Measurements from ENCODE around the gene PDE7B.

The PDE7B gene

DNA sequence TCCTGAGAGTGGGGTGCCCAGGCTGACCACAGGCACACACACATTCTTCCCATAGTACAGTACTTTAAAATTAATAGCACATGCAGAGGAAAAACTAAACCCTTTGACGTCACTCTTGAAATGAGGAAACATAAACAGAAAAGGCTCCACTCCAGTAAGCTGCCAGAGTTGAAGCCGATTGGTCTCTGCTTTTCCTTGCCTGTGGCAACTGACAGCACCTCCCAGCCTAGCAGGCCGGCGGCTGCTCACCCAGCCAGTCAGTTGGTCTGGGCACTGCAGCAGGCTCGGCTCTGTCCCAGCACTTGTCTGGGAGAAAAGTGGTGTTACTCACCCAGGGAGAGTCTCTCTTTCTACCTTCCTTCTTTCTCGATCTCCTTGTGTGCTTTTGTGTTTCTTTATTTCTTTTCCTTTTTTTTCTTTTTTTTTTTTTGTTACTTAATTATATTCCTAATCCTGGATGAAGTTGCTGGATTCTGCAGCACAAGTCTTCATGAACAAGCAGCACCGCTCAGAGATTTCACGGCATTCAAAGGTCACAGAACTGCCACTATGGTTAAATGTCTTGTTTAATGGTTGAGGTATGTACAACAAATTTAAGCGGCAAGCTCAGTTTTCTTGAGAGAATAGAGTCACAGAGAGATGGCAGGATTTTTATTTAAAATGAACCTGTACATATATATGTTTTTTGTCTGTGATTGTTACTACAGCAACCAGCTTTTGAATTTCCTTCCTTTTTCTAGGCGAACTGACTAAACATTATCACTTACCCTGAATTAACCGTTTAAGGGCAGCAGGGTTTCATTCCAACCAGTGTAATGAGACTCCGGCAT lies at the start of gene PDE7B:
TSS of gene PDE7B (plus strand) at position 260 of the 830 bp plus-strand sequence.
- DNase-seq, result peak; percentile 40 to 44

DNA sequence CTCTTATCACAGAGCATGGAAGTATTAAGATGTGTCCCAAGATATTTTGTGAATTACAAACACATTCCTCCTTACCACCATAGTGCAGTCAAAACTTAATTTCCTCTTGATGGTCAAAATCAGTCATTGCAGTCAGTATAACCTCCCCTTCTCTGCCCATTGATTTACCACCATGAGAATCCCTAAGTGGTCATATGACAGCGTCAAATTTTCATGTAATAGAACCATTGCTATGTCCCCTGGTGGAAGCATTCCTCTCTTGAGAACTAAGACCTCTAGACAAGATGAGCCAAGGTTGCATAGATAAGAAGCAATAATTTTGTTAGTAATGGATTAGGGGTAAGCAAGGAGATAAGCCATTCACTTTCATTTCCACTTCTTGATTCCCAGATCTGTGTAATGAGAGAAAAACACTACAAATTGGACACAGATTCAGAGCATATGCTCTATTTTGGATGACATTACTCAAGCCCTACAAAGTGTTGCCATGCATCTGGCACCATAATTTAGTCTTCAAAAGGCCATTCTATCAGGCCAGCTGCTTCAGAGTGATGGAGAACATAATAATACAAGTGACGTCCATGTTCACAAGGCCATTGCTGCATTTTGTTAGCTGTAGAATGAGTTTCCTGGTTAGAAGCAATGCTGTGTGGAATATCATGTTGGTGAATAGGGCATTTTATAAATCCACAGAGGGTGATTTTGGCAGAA lies 49.6 kb upstream of the PDE7B start:
- DNase-seq, result no peak

DNA sequence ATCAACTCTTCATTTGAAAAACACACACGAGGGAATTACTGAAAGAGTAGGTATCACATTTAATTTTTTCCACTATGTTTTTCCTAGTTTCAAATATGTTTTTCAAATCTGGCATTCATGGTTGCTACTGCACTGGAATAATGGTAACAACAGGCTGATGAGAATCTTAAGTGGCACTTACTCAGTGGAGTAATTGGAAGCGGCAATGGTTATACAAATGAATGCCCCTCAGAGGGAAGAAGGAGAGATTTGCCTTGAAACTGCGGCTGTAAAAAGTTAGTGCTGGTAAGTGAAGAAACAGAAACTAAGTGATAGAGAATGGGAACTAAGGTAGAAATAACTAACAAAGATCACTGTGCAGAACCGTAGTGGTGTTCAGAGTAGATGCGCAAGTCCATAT lies 41.0 kb upstream of the PDE7B start:
- DNase-seq, result no peak

DNA sequence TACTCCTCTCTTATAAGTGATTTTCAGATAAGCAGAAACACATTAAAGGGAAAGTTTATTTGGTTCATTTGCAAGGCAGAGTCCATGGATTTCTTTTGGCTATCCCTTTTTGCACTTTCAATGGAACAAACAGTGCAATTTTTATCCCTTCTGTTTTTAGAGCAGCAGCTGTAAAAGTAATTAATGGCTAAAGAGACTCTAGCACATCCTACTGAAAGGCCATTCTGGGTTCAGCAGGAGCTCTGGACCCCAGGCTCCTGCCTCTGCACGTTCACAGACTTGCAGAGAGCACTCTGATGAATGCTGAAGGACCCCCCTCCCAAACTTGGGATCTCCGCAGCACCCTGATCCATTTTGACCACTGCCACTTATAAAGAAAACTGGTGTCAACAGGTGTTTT lies 40.3 kb upstream of the PDE7B start:
- no peak for DNase-seq

DNA sequence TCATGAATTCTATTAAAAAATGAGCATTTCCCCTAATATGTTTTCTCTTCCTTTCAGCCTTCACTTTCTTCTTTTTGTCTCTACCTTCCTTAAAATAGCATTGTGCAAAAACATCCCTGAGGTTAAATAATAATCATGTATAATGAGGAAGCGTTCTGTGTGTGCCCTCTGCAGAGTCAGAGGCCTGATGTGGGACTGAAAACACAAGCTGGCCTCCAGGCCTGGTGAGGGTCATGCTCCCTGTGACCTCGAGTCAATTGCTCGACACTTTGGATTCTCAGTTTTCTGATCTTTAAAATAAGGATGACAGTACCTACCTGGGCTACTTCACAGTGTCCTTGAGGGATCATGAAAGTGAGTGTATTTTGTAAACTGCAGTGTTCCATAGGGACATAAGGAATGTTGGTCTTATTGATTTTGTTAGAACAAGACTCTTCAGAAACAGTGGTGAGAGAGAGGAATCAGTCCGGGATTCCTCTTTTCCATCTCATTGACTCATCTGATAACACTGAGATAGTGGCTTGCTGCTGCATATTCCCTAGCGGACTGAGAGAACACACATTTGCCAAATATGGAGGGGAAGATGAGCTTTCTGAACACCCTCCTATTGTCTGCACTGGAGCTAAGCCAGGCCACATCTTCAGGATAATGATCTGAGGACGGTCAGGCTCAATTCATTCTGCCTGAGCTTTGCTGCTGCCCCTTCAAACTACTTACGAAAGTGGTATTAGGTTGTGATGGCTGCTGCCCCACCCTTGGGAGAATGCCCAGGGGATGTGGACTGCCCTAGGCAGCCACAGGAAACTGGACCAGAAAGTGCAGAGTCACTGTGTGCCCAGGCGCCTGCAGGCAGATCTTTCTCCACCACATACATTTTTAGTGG lies 39.6 kb upstream of the PDE7B start:
- DNase-seq, result no peak

DNA sequence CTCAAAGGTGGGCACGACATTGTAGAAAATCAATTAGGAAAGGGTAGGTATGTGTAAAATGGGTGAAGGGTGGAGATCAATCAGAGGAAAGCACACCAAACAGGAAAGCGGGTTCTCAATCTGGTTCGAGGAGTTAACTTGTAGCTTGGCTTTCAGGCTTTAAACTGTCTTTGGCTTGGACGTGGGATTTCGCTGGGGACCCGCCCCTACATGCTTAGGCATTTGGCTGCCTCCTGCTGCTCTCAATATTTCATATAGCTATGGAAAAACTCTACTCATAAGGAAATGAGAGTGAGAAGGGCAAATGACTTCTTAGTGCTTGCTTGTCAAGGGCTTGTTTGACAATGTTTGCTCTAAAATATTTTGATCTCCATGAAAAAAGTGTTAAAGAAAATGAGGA lies 38.1 kb upstream of the PDE7B start:
- DNase-seq, result no peak

DNA sequence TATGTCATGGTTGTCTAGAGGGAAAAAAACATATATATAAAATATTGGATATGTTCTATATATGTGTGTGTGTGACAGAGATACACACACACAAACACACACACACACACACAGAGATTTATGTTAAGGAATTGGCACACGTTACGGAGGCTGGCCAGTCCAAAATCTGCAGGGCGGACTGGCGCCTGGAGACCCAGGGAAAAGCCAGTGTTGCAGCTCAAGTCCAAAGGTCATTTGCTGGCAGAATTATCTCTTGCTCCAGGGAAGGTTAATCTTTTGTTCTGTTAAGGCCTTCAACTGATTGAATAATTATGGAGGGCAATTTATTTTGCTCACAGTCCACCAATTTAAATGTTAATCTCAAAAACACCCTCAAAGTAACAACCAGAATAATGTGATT lies 37.5 kb upstream of the PDE7B start:
- no peak for DNase-seq

DNA sequence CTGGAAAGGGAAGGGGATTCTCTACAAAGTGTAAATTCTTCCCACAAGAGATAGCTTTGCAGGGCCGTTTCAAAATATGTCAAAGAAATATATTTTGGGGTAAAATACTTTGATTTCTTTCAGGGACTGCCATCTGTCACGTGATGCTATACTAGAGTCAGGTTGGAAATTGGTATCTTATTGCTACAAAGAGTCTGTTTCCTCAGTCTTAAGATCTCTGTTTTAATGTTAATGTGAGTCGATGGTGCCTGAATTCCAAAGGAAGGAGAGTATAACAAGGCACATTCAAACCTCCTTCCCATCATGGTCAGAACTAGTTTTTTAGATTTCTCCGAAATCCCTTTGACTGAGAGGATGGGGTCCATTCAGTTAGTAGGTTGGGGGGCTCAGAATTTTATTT lies 36.3 kb upstream of the PDE7B start:
- no peak for DNase-seq

DNA sequence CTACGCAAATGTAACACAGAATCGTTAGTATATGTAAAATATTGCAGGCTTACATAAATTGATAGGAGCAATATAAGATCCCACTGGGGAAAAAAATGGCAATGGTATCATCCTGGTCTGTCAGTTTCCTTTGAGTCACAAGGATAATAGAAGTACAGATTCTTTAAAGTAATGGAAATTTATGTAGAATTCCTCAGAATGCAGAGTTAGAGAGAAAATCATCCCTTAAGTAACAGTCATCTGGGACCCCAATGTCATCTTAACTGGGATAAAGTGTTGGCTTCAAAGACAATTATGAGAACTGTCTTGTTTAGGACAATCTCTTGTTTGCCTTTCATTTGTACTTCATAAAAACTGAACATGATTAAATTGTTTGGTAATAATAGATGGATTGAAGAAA lies 34.5 kb upstream of the PDE7B start:
- DNase-seq, result no peak

DNA sequence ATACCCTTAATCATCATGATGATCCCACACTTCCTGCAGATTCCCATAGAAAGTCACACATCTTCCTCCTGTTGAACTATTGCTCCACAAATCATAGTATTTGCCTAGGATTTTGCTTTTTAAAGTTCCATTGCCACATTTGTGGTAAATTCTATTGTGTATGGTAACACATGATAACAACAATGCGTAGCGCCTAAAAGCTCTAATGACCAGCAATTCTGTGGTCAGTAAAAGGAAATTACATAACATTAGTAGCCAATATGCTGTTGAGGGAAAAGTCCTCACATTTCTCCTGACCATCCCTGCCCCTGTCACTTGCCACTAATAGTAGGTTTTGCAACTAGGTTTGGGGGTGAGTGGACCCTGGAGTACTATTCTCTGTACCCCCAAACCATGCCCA lies 31.8 kb upstream of the PDE7B start:
- no peak for DNase-seq

DNA sequence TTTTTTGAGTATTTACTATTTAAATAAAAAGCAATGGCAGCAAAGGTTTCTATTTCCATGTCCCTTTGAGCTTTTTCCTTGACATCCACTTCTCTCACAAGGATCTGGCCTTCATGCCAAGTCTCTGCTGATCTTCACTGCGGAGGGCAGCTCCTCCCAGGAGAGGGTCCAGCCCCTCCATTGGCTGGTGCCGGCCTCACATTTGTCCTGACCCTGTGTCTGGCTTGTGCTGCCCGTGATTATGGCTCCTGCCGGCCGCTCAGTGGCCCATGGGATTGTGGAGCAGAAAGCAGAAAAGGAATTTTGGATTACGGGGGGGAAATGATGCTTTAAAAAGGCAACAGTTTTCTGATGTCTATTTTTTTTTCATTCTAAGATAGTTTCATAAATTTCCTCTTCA lies 31.2 kb upstream of the PDE7B start:
- no peak for DNase-seq

DNA sequence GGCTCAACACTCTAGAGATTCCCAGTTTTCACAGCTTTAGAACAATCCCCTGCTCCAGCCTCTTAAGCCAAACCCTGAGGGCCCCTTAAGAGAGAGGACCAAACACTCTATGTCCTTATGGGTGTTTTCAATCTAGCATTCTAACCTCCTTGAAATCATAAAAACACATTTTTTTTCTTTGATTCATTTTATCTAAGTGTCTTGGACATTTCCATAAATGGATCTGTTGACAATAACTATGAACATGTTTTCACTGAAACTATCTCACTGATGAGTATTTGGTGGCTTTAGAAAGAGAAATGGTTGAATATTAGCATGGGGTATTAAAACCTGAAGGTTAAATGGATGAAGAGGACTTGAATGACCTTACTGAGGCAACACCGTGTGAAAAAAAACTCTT lies 27.6 kb upstream of the PDE7B start:
- no peak for DNase-seq

DNA sequence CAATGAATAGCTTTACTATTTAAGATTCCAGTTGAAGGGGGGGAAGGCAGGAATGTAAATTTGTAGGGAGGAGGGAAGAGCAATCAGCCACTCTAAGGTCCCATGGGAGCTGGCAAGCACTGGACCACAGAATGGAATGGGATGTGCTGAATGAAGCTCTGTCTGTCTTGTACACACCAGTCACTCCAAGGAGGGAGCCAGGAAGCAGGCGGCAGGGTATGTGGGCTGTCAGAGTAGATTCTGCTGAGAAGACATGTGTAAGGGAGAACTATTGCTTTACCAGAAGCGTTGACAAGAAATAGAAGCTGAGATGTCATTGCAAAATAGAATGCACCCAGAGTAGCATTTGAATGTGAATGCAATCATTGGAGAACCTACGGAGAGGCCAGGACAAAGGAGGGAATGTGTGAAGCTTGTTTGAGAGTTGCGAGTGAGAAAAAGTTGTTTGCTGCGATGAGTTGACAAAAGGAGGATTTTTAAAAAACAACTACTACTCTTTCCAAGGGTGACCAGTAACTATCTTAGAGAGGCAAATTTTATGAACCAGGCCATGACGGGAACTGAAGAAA lies 25.2 kb upstream of the PDE7B start:
- no peak for DNase-seq

DNA sequence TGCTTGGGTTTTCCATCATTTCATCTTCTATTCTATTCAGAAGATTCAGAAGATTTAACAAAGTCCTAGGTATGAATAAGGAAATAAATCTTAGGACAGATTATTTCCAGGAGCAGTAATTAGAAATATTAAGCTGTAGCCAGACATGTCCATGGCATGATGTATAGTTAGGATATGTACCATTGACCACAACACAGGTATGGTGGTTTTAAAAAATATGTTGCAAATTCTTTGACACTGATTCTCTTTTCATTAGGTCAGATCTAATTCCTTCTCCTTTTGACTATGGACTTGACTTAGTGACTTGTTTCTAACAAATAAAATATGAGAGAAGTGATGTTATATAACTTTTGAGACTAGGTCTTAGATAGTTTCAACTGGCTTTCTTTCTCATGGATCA lies 23.5 kb upstream of the PDE7B start:
- DNase-seq, result no peak

DNA sequence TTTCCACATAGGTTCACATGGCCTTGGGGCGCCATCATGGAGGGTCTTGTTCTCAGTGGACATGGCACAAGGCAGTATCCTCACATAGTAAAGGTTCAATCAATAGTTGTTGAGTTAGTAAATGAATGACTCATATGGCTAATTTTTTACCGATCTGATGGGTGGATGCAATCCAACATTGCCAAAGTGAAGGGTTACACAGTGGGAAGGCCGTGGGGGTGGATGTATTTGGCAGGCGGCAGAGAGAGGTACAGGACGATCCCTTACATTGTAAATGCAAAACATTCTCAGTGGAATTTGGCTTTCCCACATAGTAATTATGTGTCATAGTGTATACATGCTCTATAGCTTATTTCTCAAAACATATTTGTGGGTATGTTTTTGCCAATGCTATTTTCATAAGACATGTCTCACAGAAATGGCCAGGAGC lies 21.0 kb upstream of the PDE7B start:
- no peak for DNase-seq

DNA sequence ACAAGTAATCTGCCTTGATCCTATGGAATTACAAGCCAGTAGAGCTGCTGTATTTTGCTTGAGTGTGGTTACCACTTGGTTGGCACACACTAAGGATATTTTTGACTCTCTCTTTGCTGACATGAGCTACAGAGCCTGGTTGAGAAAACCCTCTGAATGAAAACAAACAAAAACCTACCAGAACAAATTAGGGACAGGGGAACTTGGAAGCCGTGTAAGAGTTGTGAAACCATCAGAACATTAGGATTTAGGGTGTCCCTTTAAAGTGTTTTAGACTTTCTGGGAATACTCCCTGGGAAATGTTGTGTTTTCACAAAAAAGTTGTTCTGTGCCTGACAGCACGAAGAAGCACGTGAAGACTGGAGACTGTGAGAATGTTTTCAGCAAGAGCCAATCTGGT lies 20.5 kb upstream of the PDE7B start:
- DNase-seq, result no peak

DNA sequence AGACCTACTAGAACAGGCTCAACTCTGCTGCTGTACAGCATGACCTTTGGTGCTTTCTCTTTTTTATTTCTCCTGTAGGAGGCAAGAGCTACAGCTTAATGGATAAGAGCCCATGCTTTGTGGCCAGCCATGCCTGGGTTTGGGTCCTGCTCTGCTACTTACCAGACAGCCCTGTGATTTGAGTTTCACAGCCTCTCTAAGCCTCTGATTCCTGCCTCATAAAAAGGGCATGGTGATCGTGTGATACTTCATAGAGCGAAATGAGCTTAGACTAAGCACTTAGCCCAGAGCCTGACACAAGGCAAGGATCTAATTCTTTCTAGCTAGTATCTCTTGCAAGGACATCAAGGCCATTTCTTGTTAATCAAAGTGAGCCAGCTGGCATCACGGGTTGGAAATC lies 19.3 kb upstream of the PDE7B start:
- DNase-seq, result no peak

DNA sequence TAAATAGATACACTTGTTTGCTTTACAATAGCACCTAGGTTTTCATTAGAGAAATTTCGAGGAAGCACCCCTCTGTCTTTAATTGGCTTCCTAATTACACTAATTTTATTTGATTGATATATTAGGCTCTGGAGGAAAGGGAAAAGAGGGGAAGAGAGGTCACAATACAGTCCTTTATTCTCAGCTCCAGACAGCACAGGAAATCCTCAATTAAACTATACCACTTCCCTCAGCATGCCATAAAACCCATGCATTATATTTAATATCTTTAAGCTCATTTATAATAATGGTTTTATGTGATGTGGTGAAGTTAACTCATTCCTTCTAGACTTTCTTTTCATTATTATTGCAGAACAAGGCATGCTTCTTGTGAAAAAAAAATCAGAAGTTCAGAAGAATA lies 17.7 kb upstream of the PDE7B start:
- no peak for DNase-seq

DNA sequence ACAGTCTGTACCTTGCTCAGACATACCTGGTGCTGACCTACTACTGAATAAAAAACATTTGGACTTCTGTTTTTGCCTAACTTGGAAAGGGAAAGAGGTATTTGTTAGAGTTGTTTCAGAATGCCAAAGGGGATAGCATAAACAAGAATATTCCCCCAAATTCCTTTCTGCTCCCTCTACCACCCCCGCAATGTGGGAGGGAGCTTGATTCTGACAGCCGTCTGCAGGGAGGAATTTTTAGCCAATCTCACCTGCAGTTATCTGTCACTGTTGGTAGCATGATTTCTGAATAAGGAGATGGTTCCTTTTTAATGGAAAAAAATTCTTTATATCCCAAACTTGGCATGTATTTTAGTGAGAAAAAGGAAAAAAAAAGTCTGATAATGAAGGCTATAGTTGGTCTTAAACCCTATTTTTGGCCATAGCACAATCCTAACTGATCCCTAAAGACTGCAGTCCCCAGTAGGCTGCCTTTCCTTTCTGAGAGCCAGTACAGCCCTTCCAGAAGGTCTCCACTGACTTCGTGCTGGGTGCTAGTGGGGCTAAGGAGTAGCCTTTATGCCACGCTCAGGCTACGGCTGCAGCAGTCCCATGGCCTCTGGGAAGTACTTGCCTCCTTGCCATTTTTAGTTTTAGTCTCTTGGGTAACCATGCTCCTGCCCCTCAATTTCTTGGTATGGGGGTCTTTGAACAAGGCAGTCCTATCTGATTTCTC lies 13.6 kb upstream of the PDE7B start:
- DNase-seq, result no peak

DNA sequence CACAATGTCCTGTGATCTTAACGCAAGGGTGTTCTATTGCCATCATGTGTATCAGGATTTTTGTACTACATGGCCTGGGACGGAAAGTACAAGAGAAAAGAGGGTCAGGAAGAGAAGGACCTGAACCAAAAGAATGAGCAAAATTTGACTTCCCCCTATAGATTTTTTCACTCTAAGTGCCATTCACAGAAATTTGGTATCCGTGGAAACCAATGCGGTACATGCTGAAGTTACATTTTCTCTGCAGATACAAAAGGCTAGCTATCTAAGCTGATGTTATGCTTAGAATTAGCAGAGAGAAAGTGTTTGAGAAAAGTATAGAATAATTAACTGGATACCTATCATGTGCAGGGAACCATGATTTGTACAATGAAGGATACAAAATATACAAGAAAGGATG lies 12.4 kb upstream of the PDE7B start:
- DNase-seq, result no peak

DNA sequence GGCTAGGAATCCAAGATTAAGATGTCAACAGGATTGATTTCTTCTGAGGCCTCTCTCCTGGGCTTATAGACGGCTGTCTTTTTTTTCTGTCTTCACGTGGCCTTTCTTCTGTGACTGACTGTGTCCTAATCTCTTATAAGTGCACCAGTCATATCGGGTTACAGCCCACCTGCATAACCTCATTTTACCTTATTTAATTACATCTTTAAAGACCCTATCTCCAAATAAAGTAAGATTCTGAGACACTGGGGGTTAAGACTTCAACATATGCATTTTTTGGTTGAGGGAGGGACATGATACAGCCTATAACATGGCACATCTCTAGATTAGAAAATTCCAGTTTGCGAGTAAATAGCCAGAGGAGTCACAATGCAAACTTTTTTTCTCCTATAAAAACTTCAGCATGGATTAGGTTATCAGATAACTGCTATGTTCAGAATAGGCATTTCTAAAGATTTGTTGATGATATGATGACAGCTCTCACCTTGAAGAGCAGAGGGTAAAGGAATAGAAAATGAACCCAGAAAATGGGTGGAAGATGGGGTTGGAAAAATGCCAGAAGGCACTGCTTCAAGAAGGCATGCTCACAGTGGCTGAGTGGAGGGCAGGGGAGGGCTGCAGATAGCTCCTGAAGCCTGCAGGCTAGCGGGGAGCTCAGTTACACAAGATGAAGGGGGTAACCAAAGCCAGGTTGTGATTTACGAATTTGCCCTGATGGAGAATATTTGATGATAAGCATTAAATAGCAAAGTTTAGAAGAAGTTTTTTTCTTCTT lies 8.7 kb upstream of the PDE7B start:
- no peak for DNase-seq

DNA sequence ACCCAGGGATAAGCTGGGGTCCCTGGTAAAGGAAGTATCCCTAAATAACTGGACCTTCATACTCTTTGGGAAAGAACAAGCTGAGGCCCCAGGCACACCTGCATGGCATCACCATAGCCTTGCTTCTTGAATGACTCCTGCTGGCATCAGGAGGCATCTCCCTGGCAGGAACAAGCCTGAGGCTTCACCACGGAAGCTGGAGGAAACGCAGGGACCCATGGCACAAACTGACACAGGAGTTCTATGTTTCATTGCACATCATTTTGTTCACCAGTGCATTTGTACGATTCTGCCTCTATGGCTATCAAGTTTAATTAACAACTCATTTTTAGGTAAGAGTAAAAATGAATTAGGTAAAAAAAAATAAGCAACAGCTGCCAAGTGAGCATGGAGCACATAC lies 619 bp upstream of the PDE7B start:
- DNase-seq, result no peak

All from activated CD4-positive, alpha-beta T cell treated with anti-CD3 and anti-CD28 coated beads, Interleukin-2, amount 50 U/mL, for 48 hours (primary cell).